A673 (cell line): ENCODE results near the gene PILRB.

Source experiments
- EZH2 ChIP-seq: fragments of 200-600 bp; sonication (generic); IDR thresholded peaks from 2 replicates; pipeline ENCODE4 v1.6.1; 2017; ENCODE audit warnings: borderline replicate concordance, low read depth, mild to moderate bottlenecking, mixed read lengths, antibody characterized with exemption, low read length; ENCODE audit not compliant: poor library complexity, severe bottlenecking
- TF ChIP-seq, protein P1 (sequence below): fragments of 300-800, 200-600 bp; sonication (generic); conservative IDR thresholded peaks from 2 replicates; pipeline ENCODE4 v1.5.1; 2017; ENCODE audit warnings: low read depth, mild to moderate bottlenecking, antibody characterized with exemption, low read length, moderate library complexity, mixed read lengths

DNA sequence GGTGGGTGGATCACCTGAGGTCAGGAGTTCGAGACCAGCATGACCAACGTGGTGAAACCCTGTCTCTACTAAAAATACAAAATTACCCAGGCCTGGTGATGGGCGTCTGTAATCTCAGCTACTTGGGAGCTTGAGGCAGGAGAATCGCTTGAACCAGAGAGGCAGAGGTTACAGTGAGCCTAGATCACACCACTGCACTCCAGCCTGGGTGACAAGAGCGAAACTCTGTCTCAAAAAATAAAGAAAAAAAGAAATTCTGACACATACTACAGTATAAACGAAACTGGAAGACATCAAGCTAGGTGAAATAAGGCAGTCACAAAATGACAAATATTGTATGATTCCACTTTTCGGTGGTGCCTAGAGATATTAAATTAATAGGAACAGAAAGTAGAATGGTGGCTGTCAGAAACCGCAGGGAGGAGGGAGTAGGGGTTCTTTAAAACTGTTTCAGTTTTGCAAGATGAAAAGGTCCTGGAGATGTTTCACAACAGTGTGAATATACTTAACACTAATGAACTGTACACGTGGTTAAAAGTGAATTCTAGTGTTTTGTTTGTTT is 38.6 kb downstream of the PILRB start:
- TF ChIP-seq, protein P1, sequence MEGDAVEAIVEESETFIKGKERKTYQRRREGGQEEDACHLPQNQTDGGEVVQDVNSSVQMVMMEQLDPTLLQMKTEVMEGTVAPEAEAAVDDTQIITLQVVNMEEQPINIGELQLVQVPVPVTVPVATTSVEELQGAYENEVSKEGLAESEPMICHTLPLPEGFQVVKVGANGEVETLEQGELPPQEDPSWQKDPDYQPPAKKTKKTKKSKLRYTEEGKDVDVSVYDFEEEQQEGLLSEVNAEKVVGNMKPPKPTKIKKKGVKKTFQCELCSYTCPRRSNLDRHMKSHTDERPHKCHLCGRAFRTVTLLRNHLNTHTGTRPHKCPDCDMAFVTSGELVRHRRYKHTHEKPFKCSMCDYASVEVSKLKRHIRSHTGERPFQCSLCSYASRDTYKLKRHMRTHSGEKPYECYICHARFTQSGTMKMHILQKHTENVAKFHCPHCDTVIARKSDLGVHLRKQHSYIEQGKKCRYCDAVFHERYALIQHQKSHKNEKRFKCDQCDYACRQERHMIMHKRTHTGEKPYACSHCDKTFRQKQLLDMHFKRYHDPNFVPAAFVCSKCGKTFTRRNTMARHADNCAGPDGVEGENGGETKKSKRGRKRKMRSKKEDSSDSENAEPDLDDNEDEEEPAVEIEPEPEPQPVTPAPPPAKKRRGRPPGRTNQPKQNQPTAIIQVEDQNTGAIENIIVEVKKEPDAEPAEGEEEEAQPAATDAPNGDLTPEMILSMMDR = no peak
- TF ChIP-seq EZH2 = no peak
